Osteoblast (primary cell): ENCODE data around the gene TOMM40. TPM values are rescaled to one million over a fixed set of nuclear protein-coding genes. Genes with fewer than 3 reads are reported as not detected.

Experiments used
- DNase-seq: peaks from one replicate; pipeline ENCODE4 v3.0.0; 2011; ENCODE audit warnings: low spot score, mixed read lengths; ENCODE audit not compliant: insufficient read length; ENCODE audit errors: missing footprints
- H2AFZ ChIP-seq: 2 replicates; pipeline ENCODE4 v1.6.0; 2011; ENCODE audit warnings: mild to moderate bottlenecking, low read length
- H3K27ac ChIP-seq: 2 replicates; pipeline ENCODE4 v1.5.1; 2011; ENCODE audit warnings: mild to moderate bottlenecking, low read depth, low read length, moderate library complexity
- H3K27me3 ChIP-seq: 2 replicates; pipeline ENCODE4 v1.6.0; 2012; ENCODE audit warnings: mild to moderate bottlenecking, control low read depth, inconsistent platforms, low read length, moderate library complexity; ENCODE audit not compliant: insufficient read depth
- H3K36me3 ChIP-seq: 2 replicates; pipeline ENCODE4 v1.5.1; 2011; ENCODE audit warnings: mild to moderate bottlenecking, low read length, control low read depth, moderate library complexity; ENCODE audit not compliant: insufficient read depth
- H3K4me1 ChIP-seq: 2 replicates; pipeline ENCODE4 v1.5.1; 2011; ENCODE audit warnings: mild to moderate bottlenecking, low read length, control low read depth, moderate library complexity; ENCODE audit not compliant: insufficient read depth
- H3K4me2 ChIP-seq: 2 replicates; pipeline ENCODE4 v1.6.0; 2011; ENCODE audit warnings: mild to moderate bottlenecking, low read length; ENCODE audit not compliant: insufficient read depth
- H3K4me3 ChIP-seq: fragments of 200-600 bp; sonication (generic); 3 replicates; pipeline ENCODE4 v1.5.1; 2012; ENCODE audit warnings: mild to moderate bottlenecking, low read length, inconsistent platforms; ENCODE audit not compliant: insufficient read depth
- H3K79me2 ChIP-seq: 2 replicates; pipeline ENCODE4 v1.6.0; 2012; ENCODE audit warnings: mild to moderate bottlenecking, low read length, control low read depth, inconsistent platforms; ENCODE audit not compliant: insufficient read depth
- H3K9me3 ChIP-seq: 2 replicates; pipeline ENCODE4 v1.5.1; 2011; ENCODE audit warnings: low read depth, low read length, control low read depth
- H4K20me1 ChIP-seq: 2 replicates; pipeline ENCODE4 v1.6.0; 2012; ENCODE audit warnings: mild to moderate bottlenecking, low read length, control low read depth; ENCODE audit not compliant: insufficient read depth
- total RNA-seq: library from RNA; depleted of rRNA; stranded (reverse); fragments of >200 nt; gene quantifications from 2 replicates; pipeline ENCODE4 v1.2.3, GENCODE V29; 2012
- TF ChIP-seq, protein P1 (sequence below): IDR thresholded peaks from 2 replicates; pipeline ENCODE4 v1.5.1; 2011; ENCODE audit warnings: mild to moderate bottlenecking, low read depth, low read length, moderate library complexity; ENCODE audit errors: extremely low read depth

TOMM40 gene
- 28.3 and 31.8 TPM in 2 replicates for total RNA-seq

DNA sequence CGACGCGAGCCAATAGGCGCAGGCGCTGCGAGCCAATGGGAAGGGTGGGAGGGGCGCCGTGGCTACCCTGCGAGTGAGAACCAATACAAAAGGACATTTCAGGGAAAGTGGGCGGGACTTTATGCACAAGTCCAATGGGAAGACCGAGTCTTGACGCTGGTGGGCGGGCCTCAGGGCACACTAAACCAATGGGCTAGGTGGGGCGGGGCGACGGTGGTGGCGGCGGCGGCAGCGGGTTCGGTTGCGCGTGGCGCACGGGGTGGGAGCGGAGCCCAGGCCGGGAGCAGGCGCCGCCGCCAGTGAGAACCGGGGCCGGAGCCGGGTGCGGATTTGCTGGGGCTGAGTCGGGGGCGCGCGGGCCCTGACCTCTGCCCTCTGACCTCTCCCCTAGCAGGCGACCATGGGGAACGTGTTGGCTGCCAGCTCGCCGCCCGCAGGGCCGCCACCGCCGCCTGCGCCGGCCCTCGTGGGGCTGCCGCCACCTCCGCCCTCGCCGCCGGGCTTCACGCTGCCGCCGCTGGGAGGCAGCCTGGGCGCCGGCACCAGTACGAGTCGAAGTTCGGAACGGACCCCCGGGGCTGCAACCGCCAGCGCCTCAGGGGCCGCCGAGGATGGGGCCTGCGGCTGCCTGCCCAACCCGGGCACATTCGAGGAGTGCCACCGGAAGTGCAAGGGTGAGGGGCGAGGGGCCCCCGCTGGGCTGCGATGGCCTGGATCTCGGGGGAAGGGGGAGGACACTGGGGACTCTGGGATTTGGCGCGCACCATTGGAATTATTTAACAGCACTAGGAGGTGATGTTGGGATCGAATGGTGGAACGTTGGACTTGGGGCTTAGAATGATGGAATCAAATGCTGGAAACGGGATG is at the start of gene TOMM40:
TSS of gene TOMM40 (plus strand) at position 239 of the 867 bp plus-strand sequence. CDS start at position 401, 162 bp downstream.
- Histone ChIP-seq H4K20me1 (peaks cover 16% of the 10 kb centered on the region), H3K9me3 (no peaks in the 10 kb centered on the region), H3K4me1 (peaks cover 22% of the 10 kb centered on the region), H3K4me2 (peak within 1 kb of the TSS; percentile 100), H3K27ac (peak within 1 kb of the TSS; percentile 95), H3K79me2 (peaks cover 37% of the 10 kb centered on the region), H2AFZ (peak within 1 kb of the TSS; percentile 85), H3K27me3 (no peaks in the 10 kb centered on the region), H3K36me3 (peaks cover 51% of the 10 kb centered on the region), H3K4me3 (peak within 1 kb of the TSS; percentile 89)
- TF ChIP-seq, protein P1, sequence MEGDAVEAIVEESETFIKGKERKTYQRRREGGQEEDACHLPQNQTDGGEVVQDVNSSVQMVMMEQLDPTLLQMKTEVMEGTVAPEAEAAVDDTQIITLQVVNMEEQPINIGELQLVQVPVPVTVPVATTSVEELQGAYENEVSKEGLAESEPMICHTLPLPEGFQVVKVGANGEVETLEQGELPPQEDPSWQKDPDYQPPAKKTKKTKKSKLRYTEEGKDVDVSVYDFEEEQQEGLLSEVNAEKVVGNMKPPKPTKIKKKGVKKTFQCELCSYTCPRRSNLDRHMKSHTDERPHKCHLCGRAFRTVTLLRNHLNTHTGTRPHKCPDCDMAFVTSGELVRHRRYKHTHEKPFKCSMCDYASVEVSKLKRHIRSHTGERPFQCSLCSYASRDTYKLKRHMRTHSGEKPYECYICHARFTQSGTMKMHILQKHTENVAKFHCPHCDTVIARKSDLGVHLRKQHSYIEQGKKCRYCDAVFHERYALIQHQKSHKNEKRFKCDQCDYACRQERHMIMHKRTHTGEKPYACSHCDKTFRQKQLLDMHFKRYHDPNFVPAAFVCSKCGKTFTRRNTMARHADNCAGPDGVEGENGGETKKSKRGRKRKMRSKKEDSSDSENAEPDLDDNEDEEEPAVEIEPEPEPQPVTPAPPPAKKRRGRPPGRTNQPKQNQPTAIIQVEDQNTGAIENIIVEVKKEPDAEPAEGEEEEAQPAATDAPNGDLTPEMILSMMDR, result no peak
- DNase-seq, result peak; percentile 100

DNA sequence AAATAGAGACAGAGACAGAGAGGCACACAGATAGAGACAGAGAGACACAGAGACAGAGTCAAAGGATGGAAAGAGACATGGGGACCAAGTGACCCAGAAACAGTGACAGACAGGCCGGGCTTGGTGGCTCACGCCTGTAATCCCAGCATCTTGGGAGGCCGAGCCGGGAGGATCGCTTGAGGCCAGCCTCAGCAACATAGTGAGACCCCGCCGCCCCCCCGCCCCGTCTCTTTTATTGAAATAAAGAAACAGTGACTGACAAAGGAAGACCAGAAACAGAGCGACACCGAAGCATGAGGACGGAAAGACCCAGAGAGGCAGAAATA is 45.8 kb upstream of the TOMM40 start:
- H3K4me2 ChIP-seq, result peak overlapping the region; percentile 99
- H3K27ac ChIP-seq, result peak overlapping the region; percentile 75
- peaks cover 41% of the 10 kb centered on the region for H3K79me2 ChIP-seq
- no peaks in the 10 kb centered on the region for H3K36me3 ChIP-seq
- DNase-seq, result no peak
- no peaks in the 10 kb centered on the region for H3K9me3 ChIP-seq
- H4K20me1 ChIP-seq, result peaks cover 26% of the 10 kb centered on the region
- peak overlapping the region; percentile 98 for H3K4me3 ChIP-seq
- TF ChIP-seq, protein P1, result no peak
- H3K27me3 ChIP-seq, result no peaks in the 10 kb centered on the region
- peaks cover 25% of the 10 kb centered on the region for H3K4me1 ChIP-seq
- peak overlapping the region; percentile 100 for H2AFZ ChIP-seq

DNA sequence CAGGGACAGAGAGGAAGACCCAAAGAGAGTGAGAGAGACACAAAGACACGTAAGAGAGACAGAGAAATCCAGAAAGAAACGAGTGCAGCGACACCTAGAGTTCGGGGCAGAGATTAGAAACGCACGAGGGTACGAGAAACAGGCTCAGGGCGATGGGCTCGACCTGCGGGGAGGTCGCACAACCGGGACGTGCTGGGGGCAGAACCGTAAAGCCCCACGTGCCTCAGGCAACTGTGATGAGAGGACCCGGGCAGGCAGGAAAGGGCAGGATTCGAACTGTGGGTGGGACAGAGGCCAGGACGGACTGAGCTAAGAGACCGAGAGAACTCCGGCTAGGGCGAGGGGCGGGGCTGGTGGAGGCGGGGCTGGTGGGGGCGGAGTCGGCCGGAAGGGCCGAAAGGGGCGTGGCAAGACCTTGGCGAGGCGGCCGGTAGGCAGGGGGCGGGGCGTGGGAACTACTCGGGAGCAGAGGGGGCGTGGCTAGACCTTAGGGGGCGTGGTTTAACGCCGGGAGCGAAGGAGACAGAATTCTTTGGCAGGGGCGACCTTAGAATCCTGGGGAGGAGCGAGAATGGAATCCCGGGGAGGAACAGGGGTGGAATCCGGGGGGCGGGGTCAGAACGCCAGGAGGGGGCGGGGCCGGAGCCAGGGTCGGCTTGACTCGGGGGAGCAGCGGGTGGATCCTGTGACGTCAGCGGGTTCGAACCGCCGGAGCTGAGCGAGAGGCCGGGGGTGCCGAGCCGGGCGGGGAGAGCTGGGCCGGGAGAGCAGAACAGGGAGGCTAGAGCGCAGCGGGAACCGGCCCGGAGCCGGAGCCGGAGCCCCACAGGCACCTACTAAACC is 45.2 kb upstream of the TOMM40 start, which contains the start of gene NECTIN2:
TSS of gene NECTIN2 (plus strand) at position 686 of the 843 bp plus-strand sequence. CDS start 229 bp downstream, outside the sequence.
- Histone ChIP-seq H3K36me3 (no peaks in the 10 kb centered on the region), H2AFZ (peak within 1 kb of the TSS; percentile 100), H3K4me1 (peaks cover 25% of the 10 kb centered on the region), H3K4me3 (peak within 1 kb of the TSS; percentile 98), H3K27ac (peak within 1 kb of the TSS; percentile 94), H3K9me3 (no peaks in the 10 kb centered on the region), H4K20me1 (peaks cover 31% of the 10 kb centered on the region), H3K4me2 (peak within 1 kb of the TSS; percentile 99), H3K79me2 (peaks cover 47% of the 10 kb centered on the region), H3K27me3 (no peaks in the 10 kb centered on the region)
- peak; percentile 100 for DNase-seq
- TF ChIP-seq, protein P1, result peak; percentile 85
